Keratinocyte (primary cell): ENCODE results near the gene KCNH1. TPM values are rescaled to one million over a fixed set of nuclear protein-coding genes. Genes with fewer than 3 reads are reported as not detected.
"Not testable (repeated sequence)": the region's sequence is repeated elsewhere in the genome, so short reads cannot be mapped to it uniquely, and the experiment has no call there.

ENCODE experiments used
- DNase-seq: peaks from one replicate; pipeline ENCODE4 v3.0.0-alpha.2; 2011; ENCODE audit warnings: low read depth, missing footprints, low spot score
- FAIRE-seq: peaks from 2 replicates; lab custom pipeline; 2011; peaks lifted over from hg19 to GRCh38; lab: Jason Lieb, UNC
- H2AFZ ChIP-seq: 2 replicates; pipeline ENCODE4 v1.6.0; 2012; ENCODE audit warnings: low read length, control low read depth, inconsistent platforms; ENCODE audit not compliant: control insufficient read depth
- H3K27ac ChIP-seq: 2 replicates; pipeline ENCODE4 v1.5.1; 2011; ENCODE audit warnings: low read length; ENCODE audit not compliant: control insufficient read depth, insufficient read depth
- H3K27me3 ChIP-seq: 3 replicates; pipeline ENCODE4 v1.6.0; 2011; ENCODE audit warnings: low read length; ENCODE audit not compliant: control insufficient read depth, insufficient read depth; ENCODE audit errors: extremely low read depth
- H3K36me3 ChIP-seq, 2 experiments: 2 replicates in 1 of 2; 3 replicates in 1 of 2; pipeline ENCODE4 v1.5.1; 2011; ENCODE audit warnings: low read length in 2 of 2, mild to moderate bottlenecking in 1 of 2; ENCODE audit not compliant: control insufficient read depth in 2 of 2, insufficient read depth in 2 of 2; ENCODE audit errors: extremely low read depth in 1 of 2
- H3K4me1 ChIP-seq: 3 replicates; pipeline ENCODE4 v1.5.1; 2011; ENCODE audit warnings: low read length; ENCODE audit not compliant: control insufficient read depth, insufficient read depth; ENCODE audit errors: extremely low read depth
- H3K4me2 ChIP-seq: 3 replicates; pipeline ENCODE4 v1.6.0; 2011; ENCODE audit warnings: low read depth, low read length; ENCODE audit not compliant: control insufficient read depth, insufficient read depth; ENCODE audit errors: extremely low read depth
- H3K4me3 ChIP-seq, 3 experiments: fragments of 200-600 bp in 1 of 3; sonication (generic) in 1 of 3; 2 replicates in 2 of 3; 3 replicates in 1 of 3; pipeline ENCODE4 v1.5.1; 2011 to 2016; ENCODE audit warnings: low read length in 3 of 3, mild to moderate bottlenecking in 3 of 3, control low read depth in 2 of 3, inconsistent platforms in 1 of 3, low read depth in 1 of 3, mixed read lengths in 1 of 3, mixed run types in 1 of 3, moderate library complexity in 1 of 3; ENCODE audit not compliant: control insufficient read depth in 2 of 3, insufficient read depth in 2 of 3; ENCODE audit errors: extremely low read depth in 1 of 3
- H3K79me2 ChIP-seq: 2 replicates; pipeline ENCODE4 v1.6.0; 2012; ENCODE audit warnings: low read length; ENCODE audit not compliant: control insufficient read depth, insufficient read depth
- H3K9ac ChIP-seq: 3 replicates; pipeline ENCODE4 v1.6.0; 2011; ENCODE audit warnings: low read length; ENCODE audit not compliant: control insufficient read depth, insufficient read depth; ENCODE audit errors: extremely low read depth
- H3K9me1 ChIP-seq: 3 replicates; pipeline ENCODE4 v1.6.0; 2011; ENCODE audit warnings: low read length; ENCODE audit not compliant: control insufficient read depth, insufficient read depth; ENCODE audit errors: extremely low read depth
- H3K9me3 ChIP-seq: 2 replicates; pipeline ENCODE4 v1.5.1; 2012; ENCODE audit warnings: low read depth, low read length; ENCODE audit not compliant: control insufficient read depth
- H4K20me1 ChIP-seq: 3 replicates; pipeline ENCODE4 v1.6.0; 2011; ENCODE audit warnings: low read length; ENCODE audit not compliant: control insufficient read depth, insufficient read depth; ENCODE audit errors: extremely low read depth
- CTCF ChIP-seq, 3 experiments: IDR thresholded peaks in 1 of 3; conservative IDR thresholded peaks in 1 of 3; optimal IDR thresholded peaks in 1 of 3; 2 replicates in 2 of 3; 3 replicates in 1 of 3; pipeline versions ENCODE3 to v1.5.1; 2011; ENCODE audit warnings: low read length in 3 of 3, mild to moderate bottlenecking in 3 of 3, moderate library complexity in 2 of 3, control low read depth in 1 of 3, inconsistent platforms in 1 of 3; ENCODE audit not compliant: insufficient read depth in 2 of 3; ENCODE audit errors: extremely low read depth in 1 of 3
- EZH2 ChIP-seq: IDR thresholded peaks from one replicate; pipeline ENCODE4 v1.6.1; 2012; ENCODE audit warnings: inconsistent platforms, mild to moderate bottlenecking, low read length, moderate library complexity
- dilution Hi-C: fragments of 300-500 bp; cut with MboI; formaldehyde crosslinking; loops from one replicate; pipeline ENCODE4 v1.7.0; 2020; ENCODE audit warnings: low sequenced_read_pairs; ENCODE audit not compliant: extremely low pct_ligation_motif_present
- polyA plus RNA-seq, 5 experiments: library from polyadenylated mRNA; depleted of rRNA in 3 of 5; stranded (reverse) in 3 of 5; stranded (forward) in 1 of 5; unstranded in 1 of 5; fragments of >200 nt; gene quantifications; 1 replicate in 1 of 5; 2 replicates in 3 of 5; 3 replicates in 1 of 5; pipeline versions ENCODE4 v1.2.1 to v1.2.3, GENCODE V29; 2011 to 2012; ENCODE audit warnings: missing spikeins in 2 of 5, low read depth in 1 of 5, low replicate concordance in 1 of 5

KCNH1 gene
- polyA plus RNA-seq, 1 donor (not counting 4 experiments of a cell fraction or from before 2014, with no cell fraction given) = not detected

- dilution Hi-C loops = no loop called here
- no peak for TF ChIP-seq CTCF (optimal IDR thresholded peaks at IDR 0.05 in 1 of 3, IDR thresholded peaks at IDR 0.05 in 1 of 3, conservative IDR thresholded peaks at IDR 0.05 in 1 of 3; ENCODE audit: extremely low read depth in 1 of 3, insufficient read depth in 2 of 3, low read length in 3 of 3)
- TF ChIP-seq EZH2 = no peak
Observed at GRCh38 chr1:211068976-211069375, 65.0 kb downstream of the KCNH1 start.

DNA sequence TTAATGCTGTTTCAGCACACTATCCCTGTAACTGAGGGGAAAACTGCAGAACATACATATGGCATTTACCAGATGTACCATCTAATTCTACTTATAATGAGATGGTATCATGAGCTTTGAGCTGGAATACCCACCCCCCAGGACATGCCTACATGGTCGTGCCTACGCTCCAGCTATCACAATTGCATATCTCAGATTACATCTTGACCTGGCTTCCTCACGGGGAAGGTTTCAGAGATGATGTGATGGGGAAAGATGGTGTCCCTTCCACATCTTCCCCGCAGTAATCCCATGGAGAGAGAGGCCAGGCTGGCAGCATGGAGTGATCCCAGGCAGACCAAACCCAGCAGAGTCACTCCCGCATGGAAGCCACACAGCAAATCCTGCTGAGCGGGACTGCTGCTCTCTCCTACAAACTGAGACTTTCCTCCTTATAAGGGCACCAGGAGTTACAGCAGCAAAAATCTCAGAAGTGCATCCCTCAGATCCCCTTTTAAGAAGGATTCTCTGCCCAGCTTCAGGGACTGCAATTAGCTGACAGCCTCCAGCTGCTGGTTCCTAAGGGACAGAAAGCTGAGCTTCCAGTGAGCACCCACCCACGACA is 67.1 kb downstream of the KCNH1 start:
- no peak for FAIRE-seq
- dilution Hi-C loops = no loop called here
- no peaks in the 10 kb centered on the region for H3K9me3 ChIP-seq
- no peak overlapping the region for H3K27ac ChIP-seq
- H3K9me1 ChIP-seq = no peaks in the 10 kb centered on the region
- H3K27me3 ChIP-seq = no peaks in the 10 kb centered on the region
- H4K20me1 ChIP-seq = no peaks in the 10 kb centered on the region
- no peak overlapping the region for H2AFZ ChIP-seq
- no peaks in the 10 kb centered on the region for H3K36me3 ChIP-seq
- no peaks in the 10 kb centered on the region for H3K79me2 ChIP-seq
- DNase-seq = no peak
- no peak overlapping the region for H3K4me2 ChIP-seq
- TF ChIP-seq EZH2 = no peak
- TF ChIP-seq CTCF (optimal IDR thresholded peaks at IDR 0.05 in 1 of 3, IDR thresholded peaks at IDR 0.05 in 1 of 3, conservative IDR thresholded peaks at IDR 0.05 in 1 of 3; ENCODE audit: extremely low read depth in 1 of 3, insufficient read depth in 2 of 3, low read length in 3 of 3) = no peak
- no peak overlapping the region for H3K4me3 ChIP-seq
- no peak overlapping the region for H3K9ac ChIP-seq
- no peaks in the 10 kb centered on the region for H3K4me1 ChIP-seq

More at GRCh38 chr1:211068976-211069375, 65.0 kb downstream of the KCNH1 start:
- no peaks in the 10 kb centered on the region for H3K4me1 ChIP-seq
- peak overlapping the region; percentile 80 for H2AFZ ChIP-seq
- FAIRE-seq = no peak
- no peak overlapping the region for H3K9ac ChIP-seq
- H4K20me1 ChIP-seq = no peaks in the 10 kb centered on the region
- no peaks in the 10 kb centered on the region for H3K27me3 ChIP-seq
- H3K9me3 ChIP-seq = no peaks in the 10 kb centered on the region
- H3K4me2 ChIP-seq = peak overlapping the region; percentile 39
- no peaks in the 10 kb centered on the region for H3K9me1 ChIP-seq
- no peak overlapping the region for H3K27ac ChIP-seq
- H3K36me3 ChIP-seq = no peaks in the 10 kb centered on the region
- no peak for DNase-seq
- no peaks in the 10 kb centered on the region for H3K79me2 ChIP-seq
- H3K4me3 ChIP-seq = no peak overlapping the region

- DNase-seq, H3K9ac ChIP-seq, H3K79me2 ChIP-seq, dilution Hi-C loops, H3K9me1 ChIP-seq, FAIRE-seq, H3K27me3 ChIP-seq, H3K4me1 ChIP-seq, H4K20me1 ChIP-seq, H3K4me3 ChIP-seq, H3K4me2 ChIP-seq, H3K27ac ChIP-seq, H3K9me3 ChIP-seq, H3K36me3 ChIP-seq, H2AFZ ChIP-seq: not testable (repeated sequence)
Observed at GRCh38 chr1:211041838-211042237, 92.1 kb downstream of the KCNH1 start.
